Measurements from ENCODE around the gene SCT.

Gene SCT

GRCh38 chr11:601573-602245 lies 25.3 kb downstream of the SCT start:
- no peak for TF ChIP-seq CTCF (IDR thresholded peaks at IDR 0.05; ENCODE audit: low read depth, low read length, missing control alignments)
- DNase-seq (ENCODE audit: low read depth), result no peak
- H3K4me3 ChIP-seq (ENCODE audit: low read depth, low read length), result no peak overlapping the region
- in situ Hi-C loops (cut with HindIII; ENCODE audit: low sequenced_read_pairs), result no loop called here

DNA sequence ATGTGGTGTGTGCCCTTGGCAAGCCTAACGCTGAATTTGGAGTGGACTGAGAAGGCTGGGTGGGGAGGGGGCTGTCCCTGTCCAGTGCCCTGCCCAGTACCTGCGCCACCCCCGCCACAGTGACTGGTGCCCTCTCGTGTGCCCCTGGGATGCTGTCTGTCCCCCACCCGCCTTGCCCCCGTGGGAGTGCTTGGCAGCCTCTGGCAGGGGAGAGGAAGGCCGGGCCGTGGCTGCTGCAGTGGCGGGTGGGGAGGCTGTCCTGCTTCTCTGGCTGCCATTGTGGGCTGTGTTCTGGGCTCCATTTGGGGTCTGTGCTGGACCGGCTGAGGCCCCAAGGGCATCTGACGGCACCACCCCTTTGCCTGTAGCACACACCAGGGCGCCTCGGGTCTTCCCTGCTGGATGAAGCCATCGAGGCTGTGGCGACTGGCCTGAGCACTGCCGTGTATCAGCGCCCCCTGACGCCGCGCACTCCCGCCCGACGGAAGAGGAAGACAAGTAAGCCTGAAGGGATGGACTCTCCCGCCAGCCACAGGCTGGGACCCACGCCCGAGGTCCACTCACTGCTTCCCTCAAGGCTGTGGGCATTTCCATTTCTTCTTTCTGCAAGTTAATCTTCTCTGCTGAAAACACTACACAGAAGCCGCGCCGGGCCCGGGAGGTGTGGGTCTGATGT lies 28.8 kb downstream of the SCT start:
- TF ChIP-seq CTCF (IDR thresholded peaks at IDR 0.05; ENCODE audit: low read depth, low read length, missing control alignments), result no peak
- in situ Hi-C loops (cut with HindIII; ENCODE audit: low sequenced_read_pairs), result no loop called here
- DNase-seq (ENCODE audit: low read depth), result no peak
- no peak overlapping the region for H3K4me3 ChIP-seq (ENCODE audit: low read depth, low read length)

GRCh38 chr11:597166-597725 lies 29.7 kb downstream of the SCT start:
- DNase-seq (ENCODE audit: low read depth), result no peak
- in situ Hi-C loops (cut with HindIII; ENCODE audit: low sequenced_read_pairs), result no loop called here
- no peak for TF ChIP-seq CTCF (IDR thresholded peaks at IDR 0.05; ENCODE audit: low read depth, low read length, missing control alignments)
- H3K4me3 ChIP-seq (ENCODE audit: low read depth, low read length), result no peak overlapping the region

GRCh38 chr11:596374-596773 lies 30.6 kb downstream of the SCT start:
- DNase-seq (ENCODE audit: low read depth), result no peak
- TF ChIP-seq CTCF (IDR thresholded peaks at IDR 0.05; ENCODE audit: low read depth, low read length, missing control alignments), result no peak
- no peak overlapping the region for H3K4me3 ChIP-seq (ENCODE audit: low read depth, low read length)
- in situ Hi-C loops (cut with HindIII; ENCODE audit: low sequenced_read_pairs), result no loop called here

- in situ Hi-C loops (cut with HindIII; ENCODE audit: low sequenced_read_pairs), result no loop called here
- no peak for TF ChIP-seq CTCF (IDR thresholded peaks at IDR 0.05; ENCODE audit: low read depth, low read length, missing control alignments)
- no peak overlapping the region for H3K4me3 ChIP-seq (ENCODE audit: low read depth, low read length)
- DNase-seq (ENCODE audit: low read depth), result no peak
These were observed 31.6 kb downstream of the SCT start for GRCh38 chr11:595400-595799.

- H3K4me3 ChIP-seq (ENCODE audit: low read depth, low read length), result no peak overlapping the region
- in situ Hi-C loops (cut with HindIII; ENCODE audit: low sequenced_read_pairs), result no loop called here
- DNase-seq (ENCODE audit: low read depth), result no peak
- no peak for TF ChIP-seq CTCF (IDR thresholded peaks at IDR 0.05; ENCODE audit: low read depth, low read length, missing control alignments)
These were observed 33.6 kb downstream of the SCT start for GRCh38 chr11:593347-593746.
